HepG2 (cell line): Measurements from ENCODE around the gene CDK2. TPM values are rescaled to one million over a fixed set of nuclear protein-coding genes. Genes with fewer than 3 reads are reported as not detected.

Source experiments
- ATAC-seq: fragments of 200-7000 bp; cut with Tn5 transposase; 3 replicates; pipeline ENCODE4 v1.9.1; 2020; ENCODE audit warnings: mild to moderate bottlenecking, moderate library complexity
- BruUV-seq: library from RNA; stranded (reverse); fragments of 400-500 nt; replicated peaks from 2 replicates; lab custom pipeline; 2021; lab: Mats Ljungman, UMichigan
- CTCF ChIA-PET: fragments of 300-600 bp; formaldehyde crosslinking; extraction: SDS; loops from one replicate; lab custom pipeline; 2021; ENCODE audit warnings: low total read pairs, inconsistent platforms, low intra/inter-chr PET ratio; lab: Yijun Ruan, JAX
- POLR2A ChIA-PET: fragments of 350-600 bp; sonication (Branson Sonifier 250); formaldehyde crosslinking; loops from one replicate; lab custom pipeline; 2020; ENCODE audit warnings: antibody characterized with exemption, inconsistent platforms; lab: Yijun Ruan, JAX
- DNase-seq: peaks from one replicate; pipeline ENCODE4 v3.0.0-alpha.2; 2015; ENCODE audit warnings: low spot score
- FAIRE-seq: peaks from 3 replicates; lab custom pipeline; 2011; peaks lifted over from hg19 to GRCh38; lab: Jason Lieb, UNC
- H2AFZ ChIP-seq: one replicate; pipeline ENCODE4 v1.6.1; 2011; ENCODE audit warnings: low read length, inconsistent platforms
- H3K27ac ChIP-seq: fragments of 300-600 bp; 3 replicates; pipeline ENCODE4 v1.8.0; 2011; ENCODE audit warnings: mixed run types, mild to moderate bottlenecking, mixed read lengths, low read length, inconsistent platforms; ENCODE audit not compliant: insufficient read depth; ENCODE audit errors: extremely low read length
- H3K27me3 ChIP-seq, 2 experiments: fragments of 200-600 bp in 1 of 2; 2 replicates in 1 of 2; 3 replicates in 1 of 2; pipeline versions ENCODE4 v1.6.0 to v1.8.0; 2011; ENCODE audit warnings: low read length in 2 of 2, mild to moderate bottlenecking in 2 of 2, moderate library complexity in 2 of 2, inconsistent platforms in 1 of 2; ENCODE audit not compliant: insufficient read depth in 2 of 2, control insufficient read depth in 1 of 2
- H3K36me3 ChIP-seq, 2 experiments: fragments of 200-600 bp in 1 of 2; replicated peaks in 1 of 2; 2 replicates in 1 of 2; 3 replicates in 1 of 2; pipeline versions ENCODE4 v1.5.1 to v1.8.0; 2011; ENCODE audit warnings: low read length in 2 of 2, inconsistent platforms in 1 of 2; ENCODE audit not compliant: insufficient read depth in 2 of 2, control insufficient read depth in 1 of 2
- H3K4me1 ChIP-seq: 2 replicates; pipeline ENCODE4 v1.5.1; 2012; ENCODE audit warnings: low read length, inconsistent platforms; ENCODE audit not compliant: insufficient read depth
- H3K4me2 ChIP-seq: 2 replicates; pipeline ENCODE4 v1.6.0; 2011; ENCODE audit warnings: low read depth, low read length, inconsistent platforms
- H3K4me3 ChIP-seq, 3 experiments: fragments of 200-600 bp in 1 of 3; sonication (generic), shearing (Covaris generic) in 1 of 3; replicated peaks in 1 of 3; 2 replicates each; pipeline ENCODE4 v1.5.1; 2011 to 2016; ENCODE audit warnings: low read length in 3 of 3, inconsistent platforms in 2 of 3, low read depth in 2 of 3, mild to moderate bottlenecking in 2 of 3, control low read depth in 1 of 3, mixed read lengths in 1 of 3; ENCODE audit not compliant: insufficient read depth in 1 of 3
- H3K79me2 ChIP-seq: one replicate; pipeline ENCODE4 v1.6.1; 2011; ENCODE audit warnings: low read length, inconsistent platforms; ENCODE audit not compliant: insufficient read depth
- H3K9ac ChIP-seq: 2 replicates; pipeline ENCODE4 v1.6.0; 2011; ENCODE audit warnings: mild to moderate bottlenecking, low read depth, low read length, inconsistent platforms; ENCODE audit not compliant: insufficient read depth
- H3K9me3 ChIP-seq: 2 replicates; pipeline ENCODE4 v1.5.1; 2012; ENCODE audit warnings: mild to moderate bottlenecking, low read length
- H4K20me1 ChIP-seq: 2 replicates; pipeline ENCODE4 v1.6.0; 2011; ENCODE audit warnings: inconsistent platforms, mild to moderate bottlenecking, low read length, moderate library complexity; ENCODE audit not compliant: insufficient read depth
- CREM ChIP-seq, 2 experiments: sonication (generic) in 1 of 2; formaldehyde crosslinking in 1 of 2; IDR thresholded peaks; 2 replicates each; pipeline versions ENCODE4 v1.4.0 to v1.6.1; 2016 to 2020; ENCODE audit warnings: antibody characterized with exemption in 1 of 2, mild to moderate bottlenecking in 1 of 2, missing genetic modification reagents in 1 of 2
- GFI1 ChIP-seq: sonication (generic); formaldehyde crosslinking; IDR thresholded peaks from 2 replicates; pipeline ENCODE4 v1.5.0; 2020; ENCODE audit warnings: missing genetic modification reagents, mild to moderate bottlenecking, borderline replicate concordance
- HDAC2 ChIP-seq: sonication (generic); formaldehyde crosslinking; IDR thresholded peaks from 2 replicates; pipeline ENCODE4 v1.4.0; 2020; ENCODE audit warnings: missing genetic modification reagents
- JARID2 ChIP-seq: sonication (generic); formaldehyde crosslinking; IDR thresholded peaks from 2 replicates; pipeline ENCODE4 v1.8.1; 2023; ENCODE audit warnings: missing genetic modification reagents, inconsistent platforms; ENCODE audit not compliant: insufficient replicate concordance
- MIXL1 ChIP-seq: IDR thresholded peaks from 2 replicates; pipeline ENCODE4 v1.6.1; 2016
- MLLT10 ChIP-seq: sonication (generic); formaldehyde crosslinking; IDR thresholded peaks from 2 replicates; pipeline ENCODE4 v1.4.0; 2020; ENCODE audit warnings: missing genetic modification reagents
- NAIF1 ChIP-seq: sonication (generic); formaldehyde crosslinking; IDR thresholded peaks from 2 replicates; pipeline ENCODE4 v1.5.0; 2020; ENCODE audit warnings: mild to moderate bottlenecking, missing genetic modification reagents, borderline replicate concordance
- STAG1 ChIP-seq: sonication (generic); formaldehyde crosslinking; IDR thresholded peaks from 2 replicates; pipeline ENCODE4 v1.4.0; 2020; ENCODE audit warnings: missing genetic modification reagents
- THAP11 ChIP-seq: IDR thresholded peaks from 2 replicates; pipeline ENCODE4 v1.6.1; 2016; ENCODE audit warnings: missing biosample characterization, missing genetic modification reagents
- ZBTB10 ChIP-seq: sonication (generic); formaldehyde crosslinking; IDR thresholded peaks from 2 replicates; pipeline ENCODE4 v1.4.0; 2020; ENCODE audit warnings: missing genetic modification reagents, borderline replicate concordance
- ZFAT ChIP-seq: sonication (generic); formaldehyde crosslinking; conservative IDR thresholded peaks from 2 replicates; pipeline ENCODE4 v1.8.1; 2023; ENCODE audit warnings: missing genetic modification reagents, inconsistent platforms
- ZFX ChIP-seq: sonication (generic); formaldehyde crosslinking; IDR thresholded peaks from 2 replicates; pipeline ENCODE4 v1.4.0; 2020; ENCODE audit warnings: mild to moderate bottlenecking, low read depth, missing genetic modification reagents, moderate library complexity
- ZMYM3 ChIP-seq: sonication (generic); formaldehyde crosslinking; IDR thresholded peaks from 2 replicates; pipeline ENCODE4 v1.5.1; 2020; ENCODE audit warnings: mild to moderate bottlenecking, missing genetic modification reagents
- ZNF121 ChIP-seq: sonication (generic); formaldehyde crosslinking; IDR thresholded peaks from 2 replicates; pipeline ENCODE4 v1.5.0; 2020; ENCODE audit warnings: mild to moderate bottlenecking, missing genetic modification reagents
- ZNF3 ChIP-seq: IDR thresholded peaks from 2 replicates; pipeline ENCODE4 v1.7.0; 2017; ENCODE audit warnings: inconsistent platforms
- ZNF510 ChIP-seq: sonication (generic); formaldehyde crosslinking; IDR thresholded peaks from 2 replicates; pipeline ENCODE4 v1.4.0; 2020; ENCODE audit warnings: low read depth, mild to moderate bottlenecking, missing genetic modification reagents
- ZNF615 ChIP-seq: sonication (generic); formaldehyde crosslinking; IDR thresholded peaks from 2 replicates; pipeline ENCODE4 v1.5.0; 2020; ENCODE audit warnings: mild to moderate bottlenecking, missing genetic modification reagents, borderline replicate concordance
- ZNF674 ChIP-seq: sonication (generic); formaldehyde crosslinking; IDR thresholded peaks from 2 replicates; pipeline ENCODE4 v1.5.0; 2020; ENCODE audit warnings: low read depth, mild to moderate bottlenecking, missing genetic modification reagents
- ZNF770 ChIP-seq: sonication (generic); formaldehyde crosslinking; IDR thresholded peaks from 2 replicates; pipeline ENCODE4 v1.5.0; 2020; ENCODE audit warnings: mild to moderate bottlenecking, missing genetic modification reagents
- WGBS: methylation state at CpG from one replicate; pipeline ENCODE4 v1.1.6; 2017; ENCODE audit warnings: low lambda C conversion rate; 5-methylcytosine and 5-hydroxymethylcytosine counted together
- in situ Hi-C: cut with HindIII; loops from 2 replicates; pipeline ENCODE4 v1.10.0; 2017; ENCODE audit warnings: low pct_unique_long_range_greater_than_20kb; ENCODE audit not compliant: extremely low pct_ligation_motif_present
- intact Hi-C: fragments of 100-400 bp; cut with micrococcal nuclease; formaldehyde crosslinking; loops from one replicate; pipeline ENCODE4 v1.10.0; 2022; ENCODE audit not compliant: unreplicated experiment
- polyA plus RNA-seq, 8 experiments: library from polyadenylated mRNA; depleted of rRNA in 3 of 8; stranded (reverse) in 7 of 8; unstranded in 1 of 8; fragments of >200 nt; fragmentation: Illumina TruSeq in 4 of 8; extraction: Trizol in 4 of 8; gene quantifications; 2 replicates each; pipeline versions ENCODE4 v1.2.1 to v1.2.3, GENCODE V29; 2011 to 2016; ENCODE audit warnings: low read depth in 4 of 8, missing spikeins in 1 of 8, mixed read lengths in 1 of 8; ENCODE audit not compliant: insufficient read depth in 1 of 8
- total RNA-seq, 5 experiments: library from RNA; depleted of rRNA; stranded (reverse); fragments of >200 nt; fragmentation: Illumina TruSeq; extraction: Trizol; gene quantifications; 2 replicates each; pipeline ENCODE4 v1.2.3, GENCODE V29; 2016; ENCODE audit warnings: low read depth in 1 of 5

The CDK2 gene
- total and polyA plus RNA-seq, 2 of the 13 experiments (the other 11 are each of a cell fraction or from before 2014, with no cell fraction given): 47.5 to 52.6 TPM

GRCh38 chr12:55995366-55995765 is 28.7 kb downstream of the CDK2 start (continued):
- TF ChIP-seq ZNF615 (CRISPR knock-in tag) (no peak), ZNF674 (no peak)
- TF ChIP-seq, all 625 proteins: peak for 4

- ChIA-PET CTCF (interaction anchor here (1.0 to 3.0 kb wide), 4 partner anchors 30 to 46 kb away, joined by 3 to 79 read pairs (median 5); partner anchors contain the start of genes CDK2 and RPS26), POLR2A (interaction anchor here (0.7 to 3.5 kb wide), 21 partner anchors 11 to 275 kb away, joined by 3 to 60 read pairs (median 8); partner anchors contain the start of genes IKZF4, ORMDL2, PA2G4 and PYM1)
- Histone ChIP-seq H3K4me3 (peak overlapping the region; percentile 84 to 88 (median 84)), H3K9me3 (no peaks in the 10 kb centered on the region), H3K79me2 (peaks cover 20% of the 10 kb centered on the region), H3K36me3 (peaks cover 9 to 29% of the 10 kb centered on the region in 2 experiments), H3K27ac (peak overlapping the region; percentile 92), H3K4me1 (peaks cover 44% of the 10 kb centered on the region), H3K4me2 (peak overlapping the region; percentile 77), H4K20me1 (no peaks in the 10 kb centered on the region), H3K9ac (peak overlapping the region; percentile 88), H3K27me3 (peaks cover 0 to 3% of the 10 kb centered on the region in 2 experiments; a peak in 1 of 5 replicates), H2AFZ (no peak overlapping the region)
- in situ Hi-C loops (loop anchor here (5.0 kb wide), 1 partner anchor 36 kb away; no protein-coding TSS in a partner anchor), intact Hi-C loops (loop anchor here (1.0 to 2.0 kb wide), 4 partner anchors 15 to 85 kb away; partner anchors contain the start of genes ERBB3 and RPS26)
- ATAC-seq (no peak), DNase-seq (peak; percentile 67), FAIRE-seq (peak; percentile 83)
- 5% methylated on average over 14 of the region's 14 CpGs for WGBS
- BruUV-seq: no TSS peak
- TF ChIP-seq ZFAT (CRISPR knock-in tag) (no peak), CREM (IDR thresholded peaks at IDR 0.05) (0 out of 2 replicates have a peak, but pooled peaks have one; percentile 26), CREM (CRISPR knock-in tag; IDR thresholded peaks at IDR 0.05) (no peak), ZNF510 (peak; percentile 10; the same call in 1 of the 2 replicates), HDAC2 (CRISPR knock-in tag) (peak; percentile 45; the same call in 1 of the 2 replicates), ZNF3 (peak; percentile 70; the same call in 1 of the 2 replicates), MLLT10 (CRISPR knock-in tag) (no peak), ZFX (no peak), ZNF770 (CRISPR knock-in tag) (peak; percentile 97), ZBTB10 (CRISPR knock-in tag) (no peak), ZNF121 (CRISPR knock-in tag) (peak; percentile 100), NAIF1 (CRISPR knock-in tag) (peak; percentile 75; the same call in 1 of the 2 replicates), THAP11 (CRISPR knock-in tag) (peak; percentile 39), MIXL1 (CRISPR knock-in tag) (no peak), JARID2 (no peak), STAG1 (CRISPR knock-in tag) (peak; percentile 78), ZMYM3 (CRISPR knock-in tag) (peak; percentile 88), ZNF674 (no peak), GFI1 (CRISPR knock-in tag) (0 out of 2 replicates have a peak, but pooled peaks have one; percentile 32)
Measured at GRCh38 chr12:55996201-55996714, 29.6 kb downstream of the CDK2 start.
